IMR-90 (cell line): ENCODE measurements around the gene ARHGEF7.

Experiments used
- BHLHE40 ChIP-seq: fragments of 150-350 bp; IDR thresholded peaks from 2 replicates; pipeline ENCODE4 v1.6.1; 2016; ENCODE audit warnings: mild to moderate bottlenecking, low read depth, low read length
- CEBPB ChIP-seq: IDR thresholded peaks from 2 replicates; pipeline ENCODE4 v1.6.1; 2012; ENCODE audit warnings: low read depth, low read length, improper control_type of control experiment
- CTCF ChIP-seq: conservative IDR thresholded peaks from 2 replicates; pipeline ENCODE4 v1.5.1; 2012; ENCODE audit warnings: mild to moderate bottlenecking, low read depth, low read length, improper control_type of control experiment
- FOS ChIP-seq: fragments of 150-350 bp; IDR thresholded peaks from 2 replicates; pipeline ENCODE4 v1.6.1; 2016; ENCODE audit warnings: low read depth, low read length
- MAFK ChIP-seq: IDR thresholded peaks from 2 replicates; pipeline ENCODE4 v1.6.1; 2012; ENCODE audit warnings: low read depth, low read length, improper control_type of control experiment
- MAZ ChIP-seq: IDR thresholded peaks from 2 replicates; pipeline ENCODE4 v1.6.1; 2012; ENCODE audit warnings: low read depth, mild to moderate bottlenecking, low read length, improper control_type of control experiment, moderate library complexity, borderline replicate concordance
- MXI1 ChIP-seq: IDR thresholded peaks from 2 replicates; pipeline ENCODE4 v1.6.1; 2012; ENCODE audit warnings: low read depth, mild to moderate bottlenecking, low read length, moderate library complexity, borderline replicate concordance
- NFE2L2 ChIP-seq: fragments of 150-350 bp; IDR thresholded peaks from 2 replicates; pipeline ENCODE4 v1.6.1; 2016; ENCODE audit warnings: low read depth, mild to moderate bottlenecking, low read length
- POLR2A ChIP-seq: IDR thresholded peaks from 2 replicates; pipeline ENCODE4 v1.6.1; 2012; ENCODE audit warnings: mild to moderate bottlenecking, low read depth, low read length
- RAD21 ChIP-seq: IDR thresholded peaks from 2 replicates; pipeline ENCODE4 v1.6.1; 2012; ENCODE audit warnings: low read length, improper control_type of control experiment
- RCOR1 ChIP-seq: IDR thresholded peaks from 2 replicates; pipeline ENCODE4 v1.6.1; 2012; ENCODE audit warnings: mild to moderate bottlenecking, low read length, improper control_type of control experiment; ENCODE audit not compliant: insufficient replicate concordance
- RFX5 ChIP-seq: IDR thresholded peaks from 2 replicates; pipeline ENCODE4 v1.8.0; 2012; ENCODE audit warnings: low read depth, mild to moderate bottlenecking, low read length, moderate library complexity
- SMC3 ChIP-seq: fragments of 150-350 bp; IDR thresholded peaks from 2 replicates; pipeline ENCODE4 v1.6.1; 2016; ENCODE audit warnings: low read depth, mild to moderate bottlenecking, antibody characterized with exemption, low read length, moderate library complexity
- USF2 ChIP-seq: fragments of 150-350 bp; IDR thresholded peaks from 2 replicates; pipeline ENCODE4 v1.6.1; 2017; ENCODE audit warnings: mild to moderate bottlenecking, antibody characterized with exemption, low read length, low read depth

- TF ChIP-seq POLR2A (no peak), SMC3 (no peak), CTCF (no peak), RFX5 (no peak), RAD21 (no peak), MAFK (no peak), FOS (no peak), RCOR1 (no peak), CEBPB (no peak), USF2 (no peak), BHLHE40 (no peak), MXI1 (no peak), NFE2L2 (no peak), MAZ (no peak)
Observed at GRCh38 chr13:111296417-111296816, 181.3 kb downstream of the ARHGEF7 start.
